Activated B cell treated with CpG ODN at 0.5 μM for 24 hours (primary cell): ENCODE results near the gene PTGIR. TPM values are rescaled to one million over a fixed set of nuclear protein-coding genes. Genes with fewer than 3 reads are reported as not detected.

Source experiments
- ATAC-seq: fragments of 200-7000 bp; cut with Tn5 transposase; one replicate; pipeline ENCODE4 v1.10.0; 2021; ENCODE audit warnings: low read depth, mild to moderate bottlenecking, moderate library complexity
- CTCF ChIA-PET: fragments of 350-600 bp; sonication (Branson Sonifier 250); formaldehyde crosslinking; loops from one replicate; lab custom pipeline; 2021; ENCODE audit warnings: antibody characterized with exemption; lab: Charles Lee
- POLR2A ChIA-PET: fragments of 350-600 bp; sonication (Branson Sonifier 250); formaldehyde crosslinking; loops from one replicate; lab custom pipeline; 2021; ENCODE audit warnings: antibody characterized with exemption; lab: Charles Lee
- DNase-seq: peaks from one replicate; pipeline ENCODE4 v3.0.0; 2022
- H3K27ac Mint-ChIP-seq: one replicate; pipeline ENCODE4 v1.8.0; 2020; ENCODE audit warnings: mixed read lengths
- H3K27me3 Mint-ChIP-seq: one replicate; pipeline ENCODE4 v1.8.0; 2021; ENCODE audit warnings: mixed read lengths
- H3K36me3 Mint-ChIP-seq: one replicate; pipeline ENCODE4 v1.8.0; 2021; ENCODE audit warnings: low read depth, mixed read lengths
- H3K4me1 Mint-ChIP-seq: one replicate; pipeline ENCODE4 v1.8.0; 2021; ENCODE audit warnings: mixed read lengths
- H3K4me3 Mint-ChIP-seq: one replicate; pipeline ENCODE4 v1.8.0; 2020; ENCODE audit warnings: mild to moderate bottlenecking, mixed read lengths
- H3K9me3 Mint-ChIP-seq: one replicate; pipeline ENCODE4 v1.8.0; 2020; ENCODE audit warnings: mixed read lengths
- CTCF ChIP-seq: fragments of 200-600 bp; IDR thresholded peaks from one replicate; pipeline ENCODE4 v1.8.0; 2022; ENCODE audit warnings: antibody characterized with exemption, mild to moderate bottlenecking
- intact Hi-C: fragments of 100-400 bp; cut with micrococcal nuclease; formaldehyde crosslinking; loops from one replicate; pipeline ENCODE4 v1.15.1; 2024
- total RNA-seq: library from RNA; stranded (reverse); gene quantifications from 2 replicates; pipeline ENCODE4 v1.2.3, GENCODE V29; 2022

The PTGIR gene
- total RNA-seq, 1 donor from 2014 or later = 17.8 TPM

DNA sequence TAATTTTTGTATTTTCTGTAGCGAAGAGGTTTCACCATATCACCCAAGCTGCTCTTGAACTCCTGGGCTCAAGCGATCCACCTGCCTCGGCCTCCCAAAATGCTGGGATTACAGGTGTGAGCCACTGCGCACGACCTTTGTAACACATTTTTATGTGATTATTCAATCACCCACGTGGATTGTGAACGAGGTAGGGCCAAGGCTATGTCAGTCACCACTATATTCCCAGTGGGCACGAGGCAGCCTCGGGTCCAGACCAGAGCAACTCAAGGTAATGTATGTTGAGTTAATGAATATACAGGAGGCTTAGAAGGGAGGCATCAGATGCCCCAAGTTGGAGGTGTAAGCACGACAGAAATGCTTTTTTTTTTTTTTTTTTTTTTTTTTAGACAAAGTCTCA lies 8.9 kb downstream of the PTGIR start:
- intact Hi-C loops = loop anchor here (5.0 kb wide), 1 partner anchor 496 kb away; the partner anchor contains the start of gene ZC3H4
- ChIA-PET POLR2A (interaction anchor here (0.7 to 6.4 kb wide), 7 partner anchors 9 to 157 kb away, joined by 3 to 99 read pairs (median 58); partner anchors contain the start of genes CALM3, DACT3 and PTGIR), CTCF (interaction anchor here (1.0 to 9.4 kb wide), 5 partner anchors 11 to 138 kb away, joined by 3 to 234 read pairs (median 5); partner anchors contain the start of genes DACT3 and GNG8)
- no peak for ATAC-seq
- peaks cover 2% of the 10 kb centered on the region for H3K36me3 Mint-ChIP-seq
- no peak overlapping the region for H3K4me3 Mint-ChIP-seq
- H3K27me3 Mint-ChIP-seq = no peaks in the 10 kb centered on the region
- H3K4me1 Mint-ChIP-seq = peaks cover 75% of the 10 kb centered on the region
- H3K27ac Mint-ChIP-seq = peak overlapping the region; percentile 61
- no peak for TF ChIP-seq CTCF
- no peaks in the 10 kb centered on the region for H3K9me3 Mint-ChIP-seq
- no peak for DNase-seq

DNA sequence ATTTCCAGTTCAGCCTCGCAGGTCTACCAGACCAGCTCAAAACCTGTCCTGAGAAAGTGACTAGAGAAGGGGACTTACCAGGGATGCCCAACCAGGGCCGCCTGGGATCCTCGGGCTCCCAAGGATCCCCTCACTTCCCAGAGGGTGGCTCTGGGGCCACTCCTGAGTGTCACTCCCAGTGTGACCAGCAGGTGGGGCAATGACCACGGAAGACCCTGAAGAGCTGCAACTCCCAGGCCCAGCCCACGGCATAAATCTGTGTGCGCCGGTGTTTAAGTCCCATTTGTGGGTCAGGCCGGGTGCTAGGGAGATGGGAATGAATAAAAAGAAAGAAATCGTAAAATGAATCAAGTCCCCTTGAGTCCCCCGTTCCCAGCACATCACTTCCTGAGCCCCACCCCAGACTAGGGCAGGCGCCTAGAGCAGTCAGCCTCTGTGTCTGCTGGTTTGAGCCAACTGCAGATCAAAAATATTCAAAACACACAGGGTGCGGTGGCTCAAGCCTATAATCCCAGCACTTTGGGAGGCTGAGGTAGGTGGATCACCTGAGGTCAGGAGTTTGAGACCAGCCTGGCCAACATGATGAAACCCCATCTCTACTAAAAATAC lies 10.7 kb downstream of the PTGIR start:
- DNase-seq = peak; percentile 82
- CTCF ChIA-PET = interaction anchor here (0.6 to 9.4 kb wide), 13 partner anchors 9 to 114 kb away, joined by 3 to 234 read pairs (median 4); partner anchors contain the start of genes CALM3, DACT3 and GNG8
- peak; percentile 42 for TF ChIP-seq CTCF
- no peak overlapping the region for H3K4me3 Mint-ChIP-seq
- H3K27me3 Mint-ChIP-seq = no peaks in the 10 kb centered on the region
- ATAC-seq = peak; percentile 71
- peaks cover 66% of the 10 kb centered on the region for H3K4me1 Mint-ChIP-seq
- H3K9me3 Mint-ChIP-seq = no peaks in the 10 kb centered on the region
- H3K36me3 Mint-ChIP-seq = peaks cover 15% of the 10 kb centered on the region
- intact Hi-C loops = loop anchor here (1.0 to 5.0 kb wide), 2 partner anchors 48 to 77 kb away; no protein-coding TSS in a partner anchor
- POLR2A ChIA-PET = interaction anchor here (0.6 to 6.4 kb wide), 5 partner anchors 13 to 674 kb away, joined by 3 to 69 read pairs (median 7); partner anchors contain the start of genes CALM3, DACT3 and GNG8
- H3K27ac Mint-ChIP-seq = peak overlapping the region; percentile 63

DNA sequence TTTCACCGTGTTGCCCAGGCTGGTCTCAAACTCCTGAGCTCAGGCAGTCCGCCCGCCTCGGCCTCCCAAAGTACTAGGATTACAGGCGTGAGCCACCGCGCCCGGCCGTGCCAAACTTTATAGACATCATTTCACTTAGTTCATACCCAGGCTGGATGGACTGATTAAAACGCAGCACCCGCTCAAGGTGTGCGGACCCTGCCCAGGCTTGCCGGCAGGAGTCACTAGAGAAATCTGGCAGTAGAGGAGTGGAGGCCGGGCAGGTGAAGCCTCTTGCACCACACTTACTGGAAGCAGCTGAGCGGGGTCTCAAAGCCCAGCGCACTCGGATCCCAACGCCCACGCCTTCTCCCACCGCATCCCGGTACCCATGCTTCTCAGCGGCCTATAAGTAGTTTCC lies 11.4 kb downstream of the PTGIR start:
- ATAC-seq = no peak
- peaks cover 60% of the 10 kb centered on the region for H3K4me1 Mint-ChIP-seq
- intact Hi-C loops = loop anchor here (5.0 kb wide), 1 partner anchor 76 kb away; no protein-coding TSS in a partner anchor
- CTCF ChIA-PET = interaction anchor here (0.6 to 9.4 kb wide), 10 partner anchors 8 to 115 kb away, joined by 3 to 234 read pairs (median 4); partner anchors contain the start of genes CALM3, DACT3 and GNG8
- DNase-seq = no peak
- POLR2A ChIA-PET = interaction anchor here (0.6 to 6.4 kb wide), 4 partner anchors 12 to 105 kb away, joined by 4 to 69 read pairs (median 37); partner anchors contain the start of genes CALM3, DACT3 and GNG8
- no peak for TF ChIP-seq CTCF
- peaks cover 22% of the 10 kb centered on the region for H3K36me3 Mint-ChIP-seq
- no peaks in the 10 kb centered on the region for H3K27me3 Mint-ChIP-seq
- H3K4me3 Mint-ChIP-seq = no peak overlapping the region
- H3K9me3 Mint-ChIP-seq = no peaks in the 10 kb centered on the region
- H3K27ac Mint-ChIP-seq = peak overlapping the region; percentile 63

GRCh38 chr19:46611776-46612175 lies 13.1 kb downstream of the PTGIR start:
- no peak for TF ChIP-seq CTCF
- Mint-ChIP-seq H3K9me3 (no peaks in the 10 kb centered on the region), H3K27me3 (no peaks in the 10 kb centered on the region), H3K4me3 (no peak overlapping the region), H3K27ac (peak overlapping the region; percentile 35), H3K36me3 (peaks cover 39% of the 10 kb centered on the region), H3K4me1 (peaks cover 46% of the 10 kb centered on the region)
- ChIA-PET POLR2A (interaction anchor here (0.6 to 6.4 kb wide), 11 partner anchors 8 to 1612 kb away, joined by 3 to 69 read pairs (median 4); partner anchors contain the start of genes CALM3, DACT3 and PTGIR), CTCF (interaction anchor here (0.8 to 9.4 kb wide), 9 partner anchors 9 to 142 kb away, joined by 3 to 234 read pairs (median 3); partner anchors contain the start of genes CALM3 and DACT3)
- DNase-seq (no peak), ATAC-seq (no peak)
- intact Hi-C loops = loop anchor here (5.0 kb wide), 1 partner anchor 74 kb away; no protein-coding TSS in a partner anchor
